K562 (cell line): ENCODE data around the gene ANTXRL. TPM values are rescaled to one million over a fixed set of nuclear protein-coding genes. Genes with fewer than 3 reads are reported as not detected.

Source experiments
- ATAC-seq: fragments of 200-7000 bp; cut with Tn5 transposase; 3 replicates; pipeline ENCODE4 v1.9.1; 2020; ENCODE audit warnings: moderate library complexity
- BruUV-seq: library from RNA; stranded (reverse); fragments of 400-500 nt; replicated peaks from 2 replicates; lab custom pipeline; 2021; lab: Mats Ljungman, UMichigan
- CTCF ChIA-PET: fragments of 300-600 bp; formaldehyde crosslinking; extraction: SDS; loops from one replicate; lab custom pipeline; 2021; ENCODE audit warnings: low intra/inter-chr PET ratio; lab: Yijun Ruan, JAX
- POLR2A ChIA-PET: fragments of 300-600, 350-650 bp; sonication (Branson Sonifier 250); formaldehyde crosslinking; extraction: SDS; loops from one replicate; lab custom pipeline; 2021; ENCODE audit warnings: antibody characterized with exemption, inconsistent platforms; lab: Yijun Ruan, JAX
- DNase-seq, 4 experiments: peaks; one replicate each; pipeline versions ENCODE4 v3.0.0 to v3.0.0-alpha.2; 2011 to 2018; ENCODE audit warnings: low spot score in 3 of 4, mixed read lengths in 3 of 4; ENCODE audit errors: extremely low read depth in 1 of 4
- FAIRE-seq: peaks from 2 replicates; lab custom pipeline; 2011; peaks lifted over from hg19 to GRCh38; lab: Jason Lieb, UNC
- H2AFZ ChIP-seq: 2 replicates; pipeline ENCODE4 v1.6.0; 2011; ENCODE audit warnings: low read depth, low read length, control low read depth, inconsistent platforms
- H3K27ac ChIP-seq: fragments of 200-600 bp; 3 replicates; pipeline ENCODE4 v1.8.0; 2011; ENCODE audit warnings: low read depth, mild to moderate bottlenecking, control low read depth, inconsistent platforms, low read length, moderate library complexity, mixed read lengths; ENCODE audit errors: extremely low read depth
- H3K27me3 ChIP-seq, 2 experiments: fragments of 300-600 bp in 1 of 2; 2 replicates in 1 of 2; 3 replicates in 1 of 2; pipeline versions ENCODE4 v1.6.0 to v1.8.0; 2011; ENCODE audit warnings: inconsistent platforms in 2 of 2, low read length in 2 of 2, mild to moderate bottlenecking in 1 of 2, mixed read lengths in 1 of 2, moderate library complexity in 1 of 2; ENCODE audit not compliant: control insufficient read depth in 2 of 2, insufficient read depth in 2 of 2
- H3K36me3 ChIP-seq: fragments of 300-600 bp; 3 replicates; pipeline ENCODE4 v1.8.0; 2011; ENCODE audit warnings: mild to moderate bottlenecking, low read length, inconsistent platforms; ENCODE audit not compliant: control insufficient read depth, insufficient read depth
- H3K4me1 ChIP-seq, 2 experiments: fragments of 200-600 bp in 1 of 2; replicated peaks in 1 of 2; 2 replicates in 1 of 2; 3 replicates in 1 of 2; pipeline versions ENCODE4 v1.5.1 to v1.8.0; 2011; ENCODE audit warnings: inconsistent platforms in 2 of 2, low read length in 2 of 2, mild to moderate bottlenecking in 1 of 2, mixed read lengths in 1 of 2, moderate library complexity in 1 of 2; ENCODE audit not compliant: control insufficient read depth in 2 of 2, insufficient read depth in 2 of 2
- H3K4me2 ChIP-seq: 2 replicates; pipeline ENCODE4 v1.6.1; 2011; ENCODE audit warnings: low read length, control low read depth, inconsistent platforms, mixed read lengths; ENCODE audit not compliant: insufficient read depth
- H3K4me3 ChIP-seq: fragments of 200-600 bp; sonication (generic), shearing (Covaris generic); 2 replicates; pipeline ENCODE4 v1.5.1; 2016; ENCODE audit warnings: control low read depth, inconsistent platforms
- H3K79me2 ChIP-seq: fragments of 200-600 bp; 3 replicates; pipeline ENCODE4 v1.8.0; 2011; ENCODE audit warnings: low read length, inconsistent platforms; ENCODE audit not compliant: control insufficient read depth, insufficient read depth
- H3K9ac ChIP-seq, 2 experiments: 2 replicates each; pipeline versions ENCODE4 v1.6.0 to v1.6.1; 2011; ENCODE audit warnings: low read depth in 2 of 2, low read length in 2 of 2, control low read depth in 1 of 2, inconsistent platforms in 1 of 2, mild to moderate bottlenecking in 1 of 2, mixed read lengths in 1 of 2; ENCODE audit not compliant: insufficient read depth in 1 of 2
- H3K9me1 ChIP-seq: one replicate; pipeline ENCODE4 v1.6.0; 2011; ENCODE audit warnings: inconsistent platforms, mild to moderate bottlenecking, low read length, moderate library complexity; ENCODE audit not compliant: control insufficient read depth, insufficient read depth
- H3K9me3 ChIP-seq: replicated peaks from 2 replicates; pipeline ENCODE4 v1.5.1; 2011; ENCODE audit warnings: low read depth, low read length, inconsistent platforms; ENCODE audit not compliant: control insufficient read depth, insufficient read depth
- H4K20me1 ChIP-seq: replicated peaks from 2 replicates; pipeline ENCODE4 v1.6.1; 2011; ENCODE audit warnings: low read length, inconsistent platforms, mixed read lengths; ENCODE audit not compliant: control insufficient read depth, insufficient read depth
- BRD9 ChIP-seq: fragments of 450-650 bp; IDR thresholded peaks from 2 replicates; pipeline ENCODE4 v1.6.1; 2018; ENCODE audit warnings: low read depth; ENCODE audit not compliant: partially characterized antibody
- CHD1 ChIP-seq: fragments of 200-600 bp; sonication (generic); IDR thresholded peaks from one replicate; pipeline ENCODE4 v1.6.1; 2012; ENCODE audit warnings: mild to moderate bottlenecking, moderate library complexity, low read length, inconsistent platforms
- GTF2F1 ChIP-seq: IDR thresholded peaks from 2 replicates; pipeline ENCODE4 v1.6.1; 2011; ENCODE audit warnings: low read depth, low read length, improper control_type of control experiment
- HDAC3 ChIP-seq: fragments of 450-650 bp; IDR thresholded peaks from 2 replicates; pipeline ENCODE4 v1.6.1; 2018; ENCODE audit warnings: borderline replicate concordance, mild to moderate bottlenecking, moderate library complexity; ENCODE audit not compliant: partially characterized antibody
- HDAC6 ChIP-seq: IDR thresholded peaks from 2 replicates; pipeline ENCODE4 v1.6.1; 2012; ENCODE audit warnings: low read depth, mild to moderate bottlenecking, control low read depth, inconsistent platforms, low read length, moderate library complexity
- KLF1 ChIP-seq: fragments of 450-650 bp; IDR thresholded peaks from 2 replicates; pipeline ENCODE4 v1.6.1; 2016; ENCODE audit warnings: missing genetic modification characterization, missing compliant biosample characterization
- SIN3B ChIP-seq: fragments of 450-650 bp; IDR thresholded peaks from 2 replicates; pipeline ENCODE4 v1.6.1; 2017; ENCODE audit warnings: low read depth, mild to moderate bottlenecking, moderate library complexity
- TAF7 ChIP-seq: fragments of 450-650 bp; IDR thresholded peaks from 2 replicates; pipeline ENCODE4 v1.6.1; 2016; ENCODE audit warnings: missing genetic modification characterization, missing compliant biosample characterization
- TARDBP ChIP-seq: fragments of 450-650 bp; IDR thresholded peaks from 2 replicates; pipeline ENCODE4 v1.6.1; 2016
- TFAM ChIP-seq: fragments of 250-450 bp; sonication (Bioruptor Pico); conservative IDR thresholded peaks from 2 replicates; pipeline ENCODE4 v1.5.0; 2021; ENCODE audit warnings: mild to moderate bottlenecking, moderate library complexity
- ZBED1 ChIP-seq: IDR thresholded peaks from 2 replicates; pipeline ENCODE4 v1.6.1; 2014
- ZNF75A ChIP-seq: fragments of 450-650 bp; formaldehyde crosslinking; IDR thresholded peaks from 2 replicates; pipeline ENCODE4 v1.4.0; 2020; ENCODE audit warnings: mild to moderate bottlenecking
- WGBS: fragments of 100-300 bp; shearing (Covaris generic); methylation state at CpG from one replicate; pipeline ENCODE4 v1.1.6; 2016; ENCODE audit warnings: low coverage, mixed read lengths; ENCODE audit not compliant: insufficient coverage; ENCODE audit errors: missing lambda C conversion rate; 5-methylcytosine and 5-hydroxymethylcytosine counted together
- in situ Hi-C: fragments of 300-500 bp; cut with MboI; formaldehyde crosslinking; loops from 4 replicates; pipeline ENCODE4 v1.15.0; 2018; ENCODE audit warnings: inconsistent platforms, mixed read lengths
- intact Hi-C: fragments of 100-400 bp; cut with micrococcal nuclease; formaldehyde crosslinking; loops from 2 replicates; pipeline ENCODE4 v1.14.2; 2022
- polyA plus RNA-seq, 8 experiments: library from polyadenylated mRNA; depleted of rRNA in 4 of 8; stranded (reverse) in 5 of 8; unstranded in 3 of 8; fragments of >200 nt; fragmentation: Nextera tagmentation in 2 of 8; fragmentation: Illumina TruSeq in 1 of 8; extraction: Ambion mirVana in 2 of 8; extraction: Trizol in 1 of 8; gene quantifications; 2 replicates each; pipeline versions ENCODE4 v1.2.1 to v1.2.3, GENCODE V29; 2011 to 2014; ENCODE audit warnings: inconsistent platforms in 1 of 8, missing spikeins in 1 of 8
- total RNA-seq, 7 experiments: library from RNA; depleted of rRNA in 6 of 7; stranded (reverse); fragments of >200 nt in 6 of 7; fragmentation: Illumina TruSeq in 2 of 7; extraction: Trizol in 2 of 7; gene quantifications; 2 replicates each; pipeline versions ENCODE4 v1.2.1 to v1.2.3, GENCODE V29; 2011 to 2021; ENCODE audit warnings: low replicate concordance in 1 of 7
- TF ChIP-seq, protein P1 (sequence below): sonication (generic); formaldehyde crosslinking; IDR thresholded peaks from 2 replicates; pipeline ENCODE4 v1.8.0; 2022; ENCODE audit warnings: missing genetic modification reagents, mild to moderate bottlenecking, moderate library complexity, borderline replicate concordance
- TF ChIP-seq, protein P2 (sequence below), 2 experiments: IDR thresholded peaks; 2 replicates each; pipeline ENCODE4 v1.6.1; 2012; ENCODE audit warnings: improper control_type of control experiment in 2 of 2, low read depth in 2 of 2, low read length in 2 of 2, borderline replicate concordance in 1 of 2
- TF ChIP-seq, protein P3 (sequence below): sonication (generic); formaldehyde crosslinking; IDR thresholded peaks from 2 replicates; pipeline ENCODE4 v1.8.0; 2022; ENCODE audit warnings: mild to moderate bottlenecking, low read depth, missing genetic modification reagents

Gene ANTXRL
- total and polyA plus RNA-seq, 9 of the 15 experiments (the other 6 are each of a cell fraction or from before 2014, with no cell fraction given): not detected

DNA sequence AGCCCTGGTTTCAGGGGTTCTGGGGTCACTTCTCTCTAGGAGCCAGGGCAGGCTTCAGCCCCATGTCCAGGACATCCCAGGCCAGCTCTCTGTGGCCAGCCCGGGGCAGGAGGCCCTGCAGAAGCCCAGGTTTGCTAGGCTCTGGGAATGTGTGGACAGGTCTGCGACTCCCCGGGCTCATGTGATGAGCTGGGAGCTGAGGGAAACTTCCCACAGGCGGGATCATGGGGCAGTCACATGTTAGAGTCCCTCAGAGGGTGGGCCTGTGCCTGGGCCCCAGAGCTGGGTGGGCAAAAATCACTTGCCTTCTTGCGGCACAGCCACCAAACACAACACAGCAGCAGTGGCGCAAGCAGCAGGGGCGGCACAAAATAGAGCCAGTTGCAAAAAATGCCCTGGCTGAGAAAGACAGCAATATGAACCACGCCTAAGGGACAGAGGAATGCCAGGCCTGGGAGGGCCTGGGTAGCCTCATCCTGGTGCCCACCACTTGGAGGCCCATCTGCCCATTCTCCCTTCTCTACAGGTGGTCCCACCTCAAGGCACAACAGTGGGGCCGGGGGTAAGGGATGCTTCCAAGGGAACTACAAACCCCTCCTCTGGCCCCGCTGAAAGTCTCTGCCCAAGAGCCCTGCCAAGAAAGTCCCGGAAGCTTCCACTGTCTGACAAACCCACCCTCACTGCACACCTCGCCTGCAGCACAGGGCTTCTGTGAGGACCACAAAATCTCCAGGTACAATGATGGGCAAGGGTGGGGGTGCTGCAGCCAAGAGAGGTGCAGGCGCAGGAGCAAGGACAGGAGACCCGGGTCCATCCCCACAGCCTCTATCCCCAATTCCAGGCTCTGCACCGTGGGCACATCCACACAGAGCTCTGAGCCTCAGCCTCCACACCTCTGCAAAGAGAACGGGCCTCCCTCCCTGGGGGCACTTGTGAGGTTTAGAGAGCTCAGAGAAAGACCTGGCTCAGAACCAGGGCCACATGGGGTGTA, 34.6 kb upstream of the ANTXRL start:
- H3K27ac ChIP-seq: no peak overlapping the region
- no peaks in the 10 kb centered on the region for H3K9me1 ChIP-seq
- no peak for ATAC-seq
- H3K4me3 ChIP-seq: no peak overlapping the region
- ChIA-PET POLR2A (interaction anchor here (0.6 to 1.2 kb wide), 5 partner anchors 12 to 1003 kb away, joined by 3 read pairs; no protein-coding TSS in a partner anchor), CTCF (no interaction called here)
- peaks cover 6% of the 10 kb centered on the region; the same call in 1 of the 2 replicates for H4K20me1 ChIP-seq
- H3K4me1 ChIP-seq: peaks cover 2 to 8% of the 10 kb centered on the region in 2 experiments; a peak in 3 of 5 replicates
- TF ChIP-seq BRD9 (no peak), ZBED1 (no peak), CHD1 (no peak), TARDBP (no peak), HDAC3 (no peak), GTF2F1 (no peak), TFAM (no peak), HDAC6 (no peak), KLF1 (tag) (no peak), ZNF75A (CRISPR knock-in tag) (no peak), TAF7 (no peak), SIN3B (no peak)
- TF ChIP-seq, protein P1, sequence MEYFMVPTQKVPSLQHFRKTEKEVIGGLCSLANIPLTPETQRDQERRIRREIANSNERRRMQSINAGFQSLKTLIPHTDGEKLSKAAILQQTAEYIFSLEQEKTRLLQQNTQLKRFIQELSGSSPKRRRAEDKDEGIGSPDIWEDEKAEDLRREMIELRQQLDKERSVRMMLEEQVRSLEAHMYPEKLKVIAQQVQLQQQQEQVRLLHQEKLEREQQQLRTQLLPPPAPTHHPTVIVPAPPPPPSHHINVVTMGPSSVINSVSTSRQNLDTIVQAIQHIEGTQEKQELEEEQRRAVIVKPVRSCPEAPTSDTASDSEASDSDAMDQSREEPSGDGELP (CRISPR knock-in tag): no peak
- TF ChIP-seq, protein P2, sequence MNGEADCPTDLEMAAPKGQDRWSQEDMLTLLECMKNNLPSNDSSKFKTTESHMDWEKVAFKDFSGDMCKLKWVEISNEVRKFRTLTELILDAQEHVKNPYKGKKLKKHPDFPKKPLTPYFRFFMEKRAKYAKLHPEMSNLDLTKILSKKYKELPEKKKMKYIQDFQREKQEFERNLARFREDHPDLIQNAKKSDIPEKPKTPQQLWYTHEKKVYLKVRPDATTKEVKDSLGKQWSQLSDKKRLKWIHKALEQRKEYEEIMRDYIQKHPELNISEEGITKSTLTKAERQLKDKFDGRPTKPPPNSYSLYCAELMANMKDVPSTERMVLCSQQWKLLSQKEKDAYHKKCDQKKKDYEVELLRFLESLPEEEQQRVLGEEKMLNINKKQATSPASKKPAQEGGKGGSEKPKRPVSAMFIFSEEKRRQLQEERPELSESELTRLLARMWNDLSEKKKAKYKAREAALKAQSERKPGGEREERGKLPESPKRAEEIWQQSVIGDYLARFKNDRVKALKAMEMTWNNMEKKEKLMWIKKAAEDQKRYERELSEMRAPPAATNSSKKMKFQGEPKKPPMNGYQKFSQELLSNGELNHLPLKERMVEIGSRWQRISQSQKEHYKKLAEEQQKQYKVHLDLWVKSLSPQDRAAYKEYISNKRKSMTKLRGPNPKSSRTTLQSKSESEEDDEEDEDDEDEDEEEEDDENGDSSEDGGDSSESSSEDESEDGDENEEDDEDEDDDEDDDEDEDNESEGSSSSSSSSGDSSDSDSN (IDR thresholded peaks at IDR 0.05; ENCODE audit: borderline replicate concordance in 1 of 2, low read depth in 2 of 2, low read length in 2 of 2): no peak
- TF ChIP-seq, protein P3, sequence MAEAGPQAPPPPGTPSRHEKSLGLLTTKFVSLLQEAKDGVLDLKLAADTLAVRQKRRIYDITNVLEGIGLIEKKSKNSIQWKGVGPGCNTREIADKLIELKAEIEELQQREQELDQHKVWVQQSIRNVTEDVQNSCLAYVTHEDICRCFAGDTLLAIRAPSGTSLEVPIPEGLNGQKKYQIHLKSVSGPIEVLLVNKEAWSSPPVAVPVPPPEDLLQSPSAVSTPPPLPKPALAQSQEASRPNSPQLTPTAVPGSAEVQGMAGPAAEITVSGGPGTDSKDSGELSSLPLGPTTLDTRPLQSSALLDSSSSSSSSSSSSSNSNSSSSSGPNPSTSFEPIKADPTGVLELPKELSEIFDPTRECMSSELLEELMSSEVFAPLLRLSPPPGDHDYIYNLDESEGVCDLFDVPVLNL (CRISPR knock-in tag): no peak
- H3K79me2 ChIP-seq: no peaks in the 10 kb centered on the region
- no peak for FAIRE-seq
- whole genome bisulfite sequencing: 0% methylated on average over 16 of the region's 16 CpGs
- in situ Hi-C loops (no loop called here), intact Hi-C loops (no loop called here)
- no peaks in the 10 kb centered on the region for H3K9me3 ChIP-seq
- no peak overlapping the region for H3K4me2 ChIP-seq
- H3K36me3 ChIP-seq: no peaks in the 10 kb centered on the region
- H3K27me3 ChIP-seq: peaks cover 8 to 69% of the 10 kb centered on the region in 2 experiments
- H3K9ac ChIP-seq: no peak overlapping the region
- BruUV-seq: no TSS peak
- H2AFZ ChIP-seq: no peak overlapping the region
- no peak for DNase-seq
